ENCODE measurements around the gene LGMN. TPM values are rescaled to one million over a fixed set of nuclear protein-coding genes. Genes with fewer than 3 reads are reported as not detected.

Gene LGMN
- total and polyA plus RNA-seq, 4 donors: 115 to 182 (median 136) TPM

DNA sequence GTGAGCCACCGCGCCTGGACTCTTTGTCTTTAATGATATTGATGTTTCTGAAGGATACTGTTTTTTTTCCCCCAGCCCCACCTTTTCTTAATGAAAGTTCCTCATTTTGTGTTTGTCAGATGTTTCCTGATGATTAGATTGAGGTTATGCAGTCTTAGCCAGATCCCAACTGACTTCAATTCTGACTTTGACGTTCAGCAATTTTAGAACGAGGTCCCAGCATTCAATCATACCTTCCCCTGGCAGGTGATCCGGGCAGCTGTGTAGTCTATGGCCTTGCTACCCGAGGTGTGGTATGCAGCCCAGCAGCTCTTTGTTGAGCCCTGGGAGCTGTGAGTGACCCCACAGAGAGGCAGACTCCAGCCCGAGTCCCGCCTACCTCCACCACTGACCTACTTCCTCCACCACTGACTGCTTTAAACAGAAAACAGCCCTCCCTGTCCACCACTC lies 82.7 kb downstream of the LGMN start:
- Histone ChIP-seq H3K4me3 (no peak overlapping the region), H3K4me1 (ENCODE audit: control insufficient read depth in 5 of 5, insufficient read depth in 5 of 5, low read length in 5 of 5) (peaks cover 0 to 9% (median 0%) of the 10 kb centered on the region in 5 donors), H3K27ac (ENCODE audit: low read depth in 1 of 2, low read length in 1 of 2) (peak overlapping the region in 1 of 2 donors; percentile 55), H3K9me3 (ENCODE audit: control insufficient read depth in 4 of 4, insufficient read depth in 3 of 4, low read length in 3 of 4) (no peaks in the 10 kb centered on the region), H3K27me3 (ENCODE audit: control insufficient read depth in 3 of 3, insufficient read depth in 3 of 3, low read length in 2 of 3) (no peaks in the 10 kb centered on the region), H3K36me3 (ENCODE audit: control insufficient read depth in 4 of 4, insufficient read depth in 4 of 4, low read length in 4 of 4) (peaks cover 0 to 22% (median 11%) of the 10 kb centered on the region in 4 donors), H3K9ac (ENCODE audit: insufficient read depth in 1 of 2, low read length in 2 of 2) (no peak overlapping the region)
- TF ChIP-seq CTCF (IDR thresholded peaks at IDR 0.05; ENCODE audit: control extremely low read depth, extremely low read depth): no peak
- 17 to 51% methylated on average over 8 of the region's 8 CpGs for WGBS, 2 donors
- ATAC-seq (ENCODE audit: insufficient read depth, low FRiP score): no peak
- no peak for DNase-seq

- TF ChIP-seq CTCF (IDR thresholded peaks at IDR 0.05; ENCODE audit: control extremely low read depth, extremely low read depth): no peak
- H3K9me3 ChIP-seq (ENCODE audit: control insufficient read depth in 4 of 4, insufficient read depth in 3 of 4, low read length in 3 of 4): no peaks in the 10 kb centered on the region
- H3K27ac ChIP-seq (ENCODE audit: low read depth in 1 of 2, low read length in 1 of 2): no peak overlapping the region
- no peaks in the 10 kb centered on the region for H3K27me3 ChIP-seq (ENCODE audit: control insufficient read depth in 3 of 3, insufficient read depth in 3 of 3, low read length in 2 of 3)
- no peak overlapping the region for H3K4me3 ChIP-seq
- H3K36me3 ChIP-seq (ENCODE audit: control insufficient read depth in 4 of 4, insufficient read depth in 4 of 4, low read length in 4 of 4): peaks cover 0 to 33% (median 15%) of the 10 kb centered on the region in 4 donors
- DNase-seq: no peak
- ATAC-seq (ENCODE audit: insufficient read depth, low FRiP score): no peak
- no peak overlapping the region for H3K9ac ChIP-seq (ENCODE audit: insufficient read depth in 1 of 2, low read length in 2 of 2)
- H3K4me1 ChIP-seq (ENCODE audit: control insufficient read depth in 5 of 5, insufficient read depth in 5 of 5, low read length in 5 of 5): peaks cover 0 to 12% (median 0%) of the 10 kb centered on the region in 5 donors
- WGBS, 2 donors: 95 to 96% methylated on average over 7 of the region's 7 CpGs
These were observed 85.4 kb downstream of the LGMN start for GRCh38 chr14:92663049-92663448.

GRCh38 chr14:92660571-92660970 lies 87.9 kb downstream of the LGMN start:
- WGBS, 2 donors: 77 to 94% methylated on average over 3 of the region's 3 CpGs
- DNase-seq: no peak
- Histone ChIP-seq H3K27me3 (ENCODE audit: control insufficient read depth in 3 of 3, insufficient read depth in 3 of 3, low read length in 2 of 3) (no peaks in the 10 kb centered on the region), H3K9ac (ENCODE audit: insufficient read depth in 1 of 2, low read length in 2 of 2) (no peak overlapping the region), H3K4me3 (no peak overlapping the region), H3K9me3 (ENCODE audit: control insufficient read depth in 4 of 4, insufficient read depth in 3 of 4, low read length in 3 of 4) (no peaks in the 10 kb centered on the region), H3K27ac (ENCODE audit: low read depth in 1 of 2, low read length in 1 of 2) (peak overlapping the region in 1 of 2 donors; percentile 83), H3K36me3 (ENCODE audit: control insufficient read depth in 4 of 4, insufficient read depth in 4 of 4, low read length in 4 of 4) (peaks cover 0 to 30% (median 12%) of the 10 kb centered on the region in 4 donors), H3K4me1 (ENCODE audit: control insufficient read depth in 5 of 5, insufficient read depth in 5 of 5, low read length in 5 of 5) (peaks cover 0 to 24% (median 0%) of the 10 kb centered on the region in 5 donors)
- ATAC-seq (ENCODE audit: insufficient read depth, low FRiP score): no peak
- no peak for TF ChIP-seq CTCF (IDR thresholded peaks at IDR 0.05; ENCODE audit: control extremely low read depth, extremely low read depth)

All from lung (tissue), 12 donors.